Sigmoid colon (tissue), 4 donors: ENCODE measurements around the gene TPO.

ENCODE experiments used
- POLR2AphosphoS5 ChIP-seq, 4 donors: sonication (generic); formaldehyde crosslinking; IDR thresholded peaks; one replicate each; pipeline ENCODE4 v1.6.1; 2017; ENCODE audit warnings: antibody characterized with exemption in 4 of 4
- TF ChIP-seq, protein P1 (sequence below), 4 experiments: fragments of 450-650 bp in 3 of 4; fragments of 200-600 bp in 1 of 4; IDR thresholded peaks; one replicate each; pipeline ENCODE4 v1.5.1; 2016 to 2019; ENCODE audit warnings: antibody characterized with exemption in 4 of 4, mild to moderate bottlenecking in 3 of 4, moderate library complexity in 2 of 4

DNA sequence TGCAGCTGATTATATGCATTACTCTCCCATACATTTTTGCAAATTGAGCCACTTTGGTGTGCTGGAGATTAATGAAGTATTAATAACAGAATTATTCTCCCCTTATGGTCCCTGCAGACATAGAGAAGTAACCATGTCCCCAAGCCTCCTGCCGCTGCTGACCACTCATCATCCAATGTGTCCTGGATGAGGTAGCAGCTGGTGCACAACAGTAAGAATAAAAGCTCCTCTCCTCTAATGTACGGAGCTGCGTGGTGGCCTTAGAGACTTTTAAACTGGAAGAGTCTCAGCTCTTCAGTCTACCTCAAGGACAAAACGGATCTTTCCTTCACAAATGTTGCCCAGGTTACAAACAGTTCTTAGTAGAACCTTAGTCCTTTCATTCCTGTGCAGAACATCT, 37.7 kb downstream of the TPO start:
- TF ChIP-seq, protein P1, sequence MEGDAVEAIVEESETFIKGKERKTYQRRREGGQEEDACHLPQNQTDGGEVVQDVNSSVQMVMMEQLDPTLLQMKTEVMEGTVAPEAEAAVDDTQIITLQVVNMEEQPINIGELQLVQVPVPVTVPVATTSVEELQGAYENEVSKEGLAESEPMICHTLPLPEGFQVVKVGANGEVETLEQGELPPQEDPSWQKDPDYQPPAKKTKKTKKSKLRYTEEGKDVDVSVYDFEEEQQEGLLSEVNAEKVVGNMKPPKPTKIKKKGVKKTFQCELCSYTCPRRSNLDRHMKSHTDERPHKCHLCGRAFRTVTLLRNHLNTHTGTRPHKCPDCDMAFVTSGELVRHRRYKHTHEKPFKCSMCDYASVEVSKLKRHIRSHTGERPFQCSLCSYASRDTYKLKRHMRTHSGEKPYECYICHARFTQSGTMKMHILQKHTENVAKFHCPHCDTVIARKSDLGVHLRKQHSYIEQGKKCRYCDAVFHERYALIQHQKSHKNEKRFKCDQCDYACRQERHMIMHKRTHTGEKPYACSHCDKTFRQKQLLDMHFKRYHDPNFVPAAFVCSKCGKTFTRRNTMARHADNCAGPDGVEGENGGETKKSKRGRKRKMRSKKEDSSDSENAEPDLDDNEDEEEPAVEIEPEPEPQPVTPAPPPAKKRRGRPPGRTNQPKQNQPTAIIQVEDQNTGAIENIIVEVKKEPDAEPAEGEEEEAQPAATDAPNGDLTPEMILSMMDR (IDR thresholded peaks at IDR 0.05): no peak
- no peak for TF ChIP-seq POLR2AphosphoS5 (IDR thresholded peaks at IDR 0.05)
